Mesothelial cell of epicardium (in vitro differentiated cells): ENCODE results near the gene OR4D10. TPM values are rescaled to one million over a fixed set of nuclear protein-coding genes. Genes with fewer than 3 reads are reported as not detected.

Experiments used
- DNase-seq, 2 experiments: peaks; one replicate each; pipeline ENCODE4 v3.0.0; 2021; ENCODE audit warnings: low spot score in 2 of 2; ENCODE audit not compliant: unreplicated experiment in 2 of 2
- H3K27ac Mint-ChIP-seq: 2 replicates; pipeline ENCODE4 v1.8.0; 2021; ENCODE audit warnings: mixed read lengths
- H3K27me3 Mint-ChIP-seq: 2 replicates; pipeline ENCODE4 v1.8.0; 2021; ENCODE audit warnings: low read depth, mixed read lengths
- H3K36me3 Mint-ChIP-seq: 2 replicates; pipeline ENCODE4 v1.8.0; 2021; ENCODE audit warnings: mixed read lengths
- H3K4me1 Mint-ChIP-seq: 2 replicates; pipeline ENCODE4 v1.8.0; 2021; ENCODE audit warnings: mixed read lengths
- H3K4me3 Mint-ChIP-seq: 2 replicates; pipeline ENCODE4 v1.8.0; 2021; ENCODE audit warnings: mild to moderate bottlenecking, moderate library complexity, mixed read lengths
- H3K9me3 Mint-ChIP-seq: 2 replicates; pipeline ENCODE4 v1.8.0; 2021; ENCODE audit warnings: mixed read lengths
- total RNA-seq: library from RNA; stranded (reverse); gene quantifications from 3 replicates; pipeline ENCODE4 v1.2.1, GENCODE V29; 2021
- TF ChIP-seq, protein P1 (sequence below): fragments of 200-600 bp; sonication (generic); IDR thresholded peaks from one replicate; pipeline ENCODE4 v1.5.0; 2021; ENCODE audit warnings: antibody characterized with exemption; ENCODE audit not compliant: unreplicated experiment

Gene OR4D10
- total RNA-seq, 1 donor from 2014 or later, result not detected

DNA sequence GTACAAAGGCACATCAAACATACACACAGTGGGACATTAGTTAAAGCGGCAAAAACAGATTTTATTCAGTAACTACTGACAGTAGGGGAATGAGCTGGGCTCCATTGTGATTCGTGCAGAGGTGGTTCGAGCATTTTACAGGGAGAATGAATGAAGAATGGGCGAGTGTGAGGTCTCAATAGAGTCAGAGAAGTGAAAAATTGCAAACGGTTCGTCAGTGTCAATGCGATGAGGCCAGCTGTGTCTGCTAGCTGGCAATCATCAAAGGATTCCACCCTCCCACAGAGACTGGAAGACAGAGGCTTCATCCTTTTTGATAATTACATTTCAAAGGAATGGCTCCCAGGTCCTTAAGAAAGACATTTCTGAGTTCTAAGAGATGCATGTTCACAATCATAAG, 55.6 kb downstream of the OR4D10 start:
- DNase-seq, result no peak
- Mint-ChIP-seq H3K4me3 (no peak overlapping the region), H3K27ac (no peak overlapping the region), H3K36me3 (no peaks in the 10 kb centered on the region), H3K9me3 (peaks cover 8% of the 10 kb centered on the region), H3K4me1 (peaks cover 9% of the 10 kb centered on the region), H3K27me3 (peaks cover 10% of the 10 kb centered on the region)
- TF ChIP-seq, protein P1, sequence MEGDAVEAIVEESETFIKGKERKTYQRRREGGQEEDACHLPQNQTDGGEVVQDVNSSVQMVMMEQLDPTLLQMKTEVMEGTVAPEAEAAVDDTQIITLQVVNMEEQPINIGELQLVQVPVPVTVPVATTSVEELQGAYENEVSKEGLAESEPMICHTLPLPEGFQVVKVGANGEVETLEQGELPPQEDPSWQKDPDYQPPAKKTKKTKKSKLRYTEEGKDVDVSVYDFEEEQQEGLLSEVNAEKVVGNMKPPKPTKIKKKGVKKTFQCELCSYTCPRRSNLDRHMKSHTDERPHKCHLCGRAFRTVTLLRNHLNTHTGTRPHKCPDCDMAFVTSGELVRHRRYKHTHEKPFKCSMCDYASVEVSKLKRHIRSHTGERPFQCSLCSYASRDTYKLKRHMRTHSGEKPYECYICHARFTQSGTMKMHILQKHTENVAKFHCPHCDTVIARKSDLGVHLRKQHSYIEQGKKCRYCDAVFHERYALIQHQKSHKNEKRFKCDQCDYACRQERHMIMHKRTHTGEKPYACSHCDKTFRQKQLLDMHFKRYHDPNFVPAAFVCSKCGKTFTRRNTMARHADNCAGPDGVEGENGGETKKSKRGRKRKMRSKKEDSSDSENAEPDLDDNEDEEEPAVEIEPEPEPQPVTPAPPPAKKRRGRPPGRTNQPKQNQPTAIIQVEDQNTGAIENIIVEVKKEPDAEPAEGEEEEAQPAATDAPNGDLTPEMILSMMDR, result no peak

Other genes starting within 250 kb of the OR4D10 start
- gene OR5AN1, start 114.4 kb upstream of the OR4D10 start, total RNA-seq, result not detected in 3 replicates
- gene OR5A2, start 46.9 kb upstream of the OR4D10 start, total RNA-seq, result not detected in 3 replicates
- not detected in 3 replicates for gene OR5A1, start 36.8 kb upstream of the OR4D10 start, total RNA-seq
- gene OR4D6, start 16.4 kb upstream of the OR4D10 start, total RNA-seq, result not detected in 3 replicates
- not detected in 3 replicates for gene OR4D11, start 30.3 kb downstream of the OR4D10 start, total RNA-seq
- gene OR4D9, start 38.2 kb downstream of the OR4D10 start, total RNA-seq, result not detected in 3 replicates
- 45.0 to 47.6 TPM (median 46.8 TPM) in 3 replicates for gene OSBP, start 142.5 kb downstream of the OR4D10 start, total RNA-seq
- gene PATL1, start 195.7 kb downstream of the OR4D10 start, total RNA-seq, result 30.6 to 32.0 TPM (median 31.6 TPM) in 3 replicates
- not detected in 3 replicates for gene OR10V1, start 240.5 kb downstream of the OR4D10 start, total RNA-seq